ENCODE results near the gene FOXL3. TPM values are rescaled to one million over a fixed set of nuclear protein-coding genes. Genes with fewer than 3 reads are reported as not detected.

FOXL3 gene
- total and polyA plus RNA-seq, 2 experiments from 2014 or later, result not detected

GRCh38 chr7:336810-337566 lies 47.0 kb downstream of the FOXL3 start:
- DNase-seq (ENCODE audit: low spot score), result no peak
- H3K4me3 ChIP-seq, result no peak overlapping the region
- H3K36me3 ChIP-seq (replicated peaks; ENCODE audit: insufficient read depth, low read depth), result no peaks in the 10 kb centered on the region
- H3K9me2 ChIP-seq (replicated peaks; ENCODE audit: insufficient read depth), result no peaks in the 10 kb centered on the region
- TF ChIP-seq, protein P1, sequence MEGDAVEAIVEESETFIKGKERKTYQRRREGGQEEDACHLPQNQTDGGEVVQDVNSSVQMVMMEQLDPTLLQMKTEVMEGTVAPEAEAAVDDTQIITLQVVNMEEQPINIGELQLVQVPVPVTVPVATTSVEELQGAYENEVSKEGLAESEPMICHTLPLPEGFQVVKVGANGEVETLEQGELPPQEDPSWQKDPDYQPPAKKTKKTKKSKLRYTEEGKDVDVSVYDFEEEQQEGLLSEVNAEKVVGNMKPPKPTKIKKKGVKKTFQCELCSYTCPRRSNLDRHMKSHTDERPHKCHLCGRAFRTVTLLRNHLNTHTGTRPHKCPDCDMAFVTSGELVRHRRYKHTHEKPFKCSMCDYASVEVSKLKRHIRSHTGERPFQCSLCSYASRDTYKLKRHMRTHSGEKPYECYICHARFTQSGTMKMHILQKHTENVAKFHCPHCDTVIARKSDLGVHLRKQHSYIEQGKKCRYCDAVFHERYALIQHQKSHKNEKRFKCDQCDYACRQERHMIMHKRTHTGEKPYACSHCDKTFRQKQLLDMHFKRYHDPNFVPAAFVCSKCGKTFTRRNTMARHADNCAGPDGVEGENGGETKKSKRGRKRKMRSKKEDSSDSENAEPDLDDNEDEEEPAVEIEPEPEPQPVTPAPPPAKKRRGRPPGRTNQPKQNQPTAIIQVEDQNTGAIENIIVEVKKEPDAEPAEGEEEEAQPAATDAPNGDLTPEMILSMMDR (IDR thresholded peaks at IDR 0.05; ENCODE audit: poor library complexity), result no peak
- TF ChIP-seq EZH2phosphoT487 (IDR thresholded peaks at IDR 0.05; ENCODE audit: low read depth, severe bottlenecking, unreplicated experiment) (no peak), EZH2 (IDR thresholded peaks at IDR 0.05; ENCODE audit: borderline replicate concordance) (no peak)
- 80% methylated on average over 21 of the region's 34 CpGs for WGBS (ENCODE audit: low lambda C conversion rate, missing lambda C conversion rate)
- H3K4me2 ChIP-seq, result no peak overlapping the region
- H3K9me3 ChIP-seq (ENCODE audit: low read depth), result no peaks in the 10 kb centered on the region
- H3K27ac ChIP-seq, result no peak overlapping the region
- H4K20me1 ChIP-seq (ENCODE audit: insufficient read depth, poor library complexity, severe bottlenecking), result no peaks in the 10 kb centered on the region
- H3K79me2 ChIP-seq, result no peaks in the 10 kb centered on the region
- no peak overlapping the region for H2AFZ ChIP-seq
- H3K27me3 ChIP-seq, result no peaks in the 10 kb centered on the region
- H3K4me1 ChIP-seq (ENCODE audit: insufficient read depth), result peaks cover 25% of the 10 kb centered on the region

GRCh38 chr7:337567-337951 lies 47.6 kb downstream of the FOXL3 start:
- Histone ChIP-seq H3K9me2 (replicated peaks; ENCODE audit: insufficient read depth) (no peaks in the 10 kb centered on the region), H3K27me3 (no peaks in the 10 kb centered on the region), H3K9me3 (ENCODE audit: low read depth) (no peaks in the 10 kb centered on the region), H3K27ac (no peak overlapping the region), H4K20me1 (ENCODE audit: insufficient read depth, poor library complexity, severe bottlenecking) (no peaks in the 10 kb centered on the region), H3K79me2 (no peaks in the 10 kb centered on the region), H3K4me2 (no peak overlapping the region), H3K4me3 (no peak overlapping the region), H3K36me3 (replicated peaks; ENCODE audit: insufficient read depth, low read depth) (no peaks in the 10 kb centered on the region), H3K4me1 (ENCODE audit: insufficient read depth) (peaks cover 22% of the 10 kb centered on the region), H2AFZ (no peak overlapping the region)
- DNase-seq (ENCODE audit: low spot score), result no peak
- 89% methylated on average over 16 of the region's 17 CpGs for WGBS (ENCODE audit: low lambda C conversion rate, missing lambda C conversion rate)
- TF ChIP-seq EZH2phosphoT487 (IDR thresholded peaks at IDR 0.05; ENCODE audit: low read depth, severe bottlenecking, unreplicated experiment), result no peak
- TF ChIP-seq, protein P1 (IDR thresholded peaks at IDR 0.05; ENCODE audit: poor library complexity), result no peak
- TF ChIP-seq EZH2 (IDR thresholded peaks at IDR 0.05; ENCODE audit: borderline replicate concordance), result no peak

- H3K79me2 ChIP-seq, result no peaks in the 10 kb centered on the region
- H3K4me1 ChIP-seq (ENCODE audit: insufficient read depth), result peaks cover 21% of the 10 kb centered on the region
- H3K9me3 ChIP-seq (ENCODE audit: low read depth), result no peaks in the 10 kb centered on the region
- H3K9me2 ChIP-seq (replicated peaks; ENCODE audit: insufficient read depth), result no peaks in the 10 kb centered on the region
- no peaks in the 10 kb centered on the region for H3K27me3 ChIP-seq
- no peak for DNase-seq (ENCODE audit: low spot score)
- no peak overlapping the region for H3K4me3 ChIP-seq
- H3K4me2 ChIP-seq, result no peak overlapping the region
- H2AFZ ChIP-seq, result no peak overlapping the region
- H3K27ac ChIP-seq, result no peak overlapping the region
- TF ChIP-seq EZH2 (IDR thresholded peaks at IDR 0.05; ENCODE audit: borderline replicate concordance) (no peak), EZH2phosphoT487 (IDR thresholded peaks at IDR 0.05; ENCODE audit: low read depth, severe bottlenecking, unreplicated experiment) (no peak)
- TF ChIP-seq, protein P1 (IDR thresholded peaks at IDR 0.05; ENCODE audit: poor library complexity), result no peak
- H4K20me1 ChIP-seq (ENCODE audit: insufficient read depth, poor library complexity, severe bottlenecking), result no peaks in the 10 kb centered on the region
- WGBS (ENCODE audit: low lambda C conversion rate, missing lambda C conversion rate), result 96% methylated on average over 31 of the region's 31 CpGs
- H3K36me3 ChIP-seq (replicated peaks; ENCODE audit: insufficient read depth, low read depth), result no peaks in the 10 kb centered on the region
Observed at GRCh38 chr7:338295-339061, 48.5 kb downstream of the FOXL3 start.

All from hepatocyte (in vitro differentiated cells).